WTC11 (cell line): ENCODE data around the gene DMBX1. TPM values are rescaled to one million over a fixed set of nuclear protein-coding genes. Genes with fewer than 3 reads are reported as not detected.

ENCODE experiments used
- ATAC-seq: fragments of 200-7000 bp; cut with Tn5 transposase; 2 replicates; pipeline ENCODE4 v1.10.0; 2021; ENCODE audit warnings: mild to moderate bottlenecking, moderate library complexity
- CTCF ChIA-PET: fragments of 300-600 bp; sonication (Branson Sonifier 250); formaldehyde crosslinking; loops from one replicate; lab custom pipeline; 2021; ENCODE audit warnings: antibody characterized with exemption; lab: Charles Lee
- POLR2A ChIA-PET: fragments of 350-600 bp; sonication (Branson Sonifier 250); formaldehyde crosslinking; loops from one replicate; lab custom pipeline; 2021; ENCODE audit warnings: antibody characterized with exemption; lab: Charles Lee
- DNase-seq: peaks from one replicate; pipeline ENCODE4 v3.0.0; 2021; ENCODE audit warnings: low spot score
- H3K27ac Mint-ChIP-seq: 2 replicates; pipeline ENCODE4 v1.8.0; 2021; ENCODE audit warnings: mixed read lengths
- H3K27me3 Mint-ChIP-seq: 2 replicates; pipeline ENCODE4 v1.8.0; 2021; ENCODE audit warnings: low read depth, mild to moderate bottlenecking, moderate library complexity, mixed read lengths
- H3K36me3 Mint-ChIP-seq: 2 replicates; pipeline ENCODE4 v1.8.0; 2021; ENCODE audit warnings: mixed read lengths
- H3K4me1 Mint-ChIP-seq: 2 replicates; pipeline ENCODE4 v1.8.0; 2022; ENCODE audit warnings: mixed read lengths
- H3K4me3 Mint-ChIP-seq: 2 replicates; pipeline ENCODE4 v1.8.0; 2021; ENCODE audit warnings: mild to moderate bottlenecking, moderate library complexity, mixed read lengths
- H3K9me3 Mint-ChIP-seq: 2 replicates; pipeline ENCODE4 v1.8.0; 2021; ENCODE audit warnings: mixed read lengths
- CDX4 ChIP-seq: fragments of 250-450 bp; sonication (Bioruptor Pico); IDR thresholded peaks from 2 replicates; pipeline ENCODE4 v1.9.0; 2021; ENCODE audit warnings: moderate library complexity, mild to moderate bottlenecking, inconsistent platforms, borderline replicate concordance
- E2F5 ChIP-seq: sonication (generic); formaldehyde crosslinking; IDR thresholded peaks from 2 replicates; pipeline ENCODE4 v1.8.1; 2022; ENCODE audit warnings: mild to moderate bottlenecking, moderate library complexity, missing genetic modification reagents
- ELF4 ChIP-seq: sonication (generic); formaldehyde crosslinking; IDR thresholded peaks from 2 replicates; pipeline ENCODE4 v1.8.1; 2022; ENCODE audit warnings: low read depth, mild to moderate bottlenecking, moderate library complexity, missing genetic modification reagents
- EMX1 ChIP-seq: fragments of 250-450 bp; sonication (Bioruptor Pico); IDR thresholded peaks from 2 replicates; pipeline ENCODE4 v1.8.0; 2021; ENCODE audit warnings: mild to moderate bottlenecking
- ETV6 ChIP-seq: sonication (generic); formaldehyde crosslinking; IDR thresholded peaks from 2 replicates; pipeline ENCODE4 v1.8.1; 2022; ENCODE audit warnings: mild to moderate bottlenecking, missing genetic modification reagents
- GABPB1 ChIP-seq: sonication (generic); formaldehyde crosslinking; IDR thresholded peaks from 2 replicates; pipeline ENCODE4 v1.8.1; 2023; ENCODE audit warnings: mild to moderate bottlenecking, missing genetic modification reagents
- GTF2I ChIP-seq: fragments of 250-450 bp; sonication (Bioruptor Pico); conservative IDR thresholded peaks from 2 replicates; pipeline ENCODE4 v1.4.0; 2021; ENCODE audit warnings: mild to moderate bottlenecking
- MAX ChIP-seq: sonication (generic); formaldehyde crosslinking; IDR thresholded peaks from 2 replicates; pipeline ENCODE4 v1.8.0; 2022; ENCODE audit warnings: mild to moderate bottlenecking, missing genetic modification reagents
- NFE2L1 ChIP-seq: sonication (generic); formaldehyde crosslinking; IDR thresholded peaks from 2 replicates; pipeline ENCODE4 v1.8.1; 2023; ENCODE audit warnings: missing genetic modification reagents
- NR1H2 ChIP-seq: sonication (generic); formaldehyde crosslinking; IDR thresholded peaks from 2 replicates; pipeline ENCODE4 v1.9.0; 2021; ENCODE audit warnings: mild to moderate bottlenecking, moderate library complexity, missing genetic modification reagents
- NR2C2 ChIP-seq: sonication (generic); formaldehyde crosslinking; IDR thresholded peaks from 2 replicates; pipeline ENCODE4 v1.8.0; 2022; ENCODE audit warnings: mild to moderate bottlenecking, missing genetic modification reagents
- PRDM15 ChIP-seq: sonication (generic); formaldehyde crosslinking; IDR thresholded peaks from 2 replicates; pipeline ENCODE4 v1.8.0; 2022; ENCODE audit warnings: missing genetic modification reagents
- PREB ChIP-seq: sonication (generic); formaldehyde crosslinking; IDR thresholded peaks from 2 replicates; pipeline ENCODE4 v1.8.1; 2022; ENCODE audit warnings: mild to moderate bottlenecking, missing genetic modification reagents, moderate library complexity, borderline replicate concordance
- PRRX2 ChIP-seq: fragments of 250-450 bp; sonication (Bioruptor Pico); IDR thresholded peaks from 2 replicates; pipeline ENCODE4 v1.8.0; 2021; ENCODE audit warnings: mild to moderate bottlenecking
- SMAD4 ChIP-seq: sonication (generic); formaldehyde crosslinking; IDR thresholded peaks from 2 replicates; pipeline ENCODE4 v1.8.0; 2022; ENCODE audit warnings: mild to moderate bottlenecking, missing genetic modification reagents
- SP1 ChIP-seq: sonication (generic); formaldehyde crosslinking; conservative IDR thresholded peaks from 2 replicates; pipeline ENCODE4 v1.8.1; 2022; ENCODE audit warnings: missing genetic modification reagents
- USF2 ChIP-seq: sonication (generic); formaldehyde crosslinking; IDR thresholded peaks from 2 replicates; pipeline ENCODE4 v1.8.1; 2023; ENCODE audit warnings: mild to moderate bottlenecking, missing genetic modification reagents, moderate library complexity
- ZNF219 ChIP-seq: sonication (generic); formaldehyde crosslinking; IDR thresholded peaks from 2 replicates; pipeline ENCODE4 v1.8.0; 2023; ENCODE audit warnings: missing genetic modification reagents, mild to moderate bottlenecking, borderline replicate concordance
- ZNF396 ChIP-seq: fragments of 250-450 bp; sonication (Bioruptor Pico); IDR thresholded peaks from 2 replicates; pipeline ENCODE4 v1.8.0; 2021; ENCODE audit warnings: mild to moderate bottlenecking, moderate library complexity, borderline replicate concordance
- ZNF416 ChIP-seq: fragments of 250-450 bp; sonication (Bioruptor Pico); IDR thresholded peaks from 2 replicates; pipeline ENCODE4 v1.9.0; 2021; ENCODE audit warnings: mild to moderate bottlenecking, inconsistent platforms
- total RNA-seq: library from RNA; stranded (reverse); gene quantifications from 3 replicates; pipeline ENCODE4 v1.2.3, GENCODE V29; 2021

Gene DMBX1
- total RNA-seq, 1 experiment from 2014 or later, result 3.7 TPM

- no peak overlapping the region for H3K4me3 Mint-ChIP-seq
- ATAC-seq (no peak), DNase-seq (no peak)
- H3K4me1 Mint-ChIP-seq, result peaks cover 33% of the 10 kb centered on the region
- H3K9me3 Mint-ChIP-seq, result no peaks in the 10 kb centered on the region
- TF ChIP-seq ZNF396 (no peak), NR1H2 (CRISPR knock-in tag) (no peak), E2F5 (CRISPR knock-in tag) (no peak), ELF4 (CRISPR knock-in tag) (no peak), ZNF219 (CRISPR knock-in tag) (no peak), PREB (CRISPR knock-in tag) (no peak), EMX1 (no peak), PRRX2 (CRISPR knock-in tag) (no peak)
- ChIA-PET CTCF (interaction anchor here (1.1 to 1.5 kb wide), 4 partner anchors 22 to 64 kb away, joined by 3 to 5 read pairs (median 4); a partner anchor contains a TSS), POLR2A (interaction anchor here (0.6 kb wide), 2 partner anchors 40 to 219 kb away, joined by 3 to 4 read pairs; no protein-coding TSS in a partner anchor)
- no peaks in the 10 kb centered on the region for H3K36me3 Mint-ChIP-seq
- peaks cover 28% of the 10 kb centered on the region for H3K27me3 Mint-ChIP-seq
- H3K27ac Mint-ChIP-seq, result no peak overlapping the region
These were observed 21.3 kb downstream of the DMBX1 start for GRCh38 chr1:46510998-46511365.

- Mint-ChIP-seq H3K4me3 (no peak overlapping the region), H3K27me3 (peaks cover 37% of the 10 kb centered on the region), H3K4me1 (peaks cover 41% of the 10 kb centered on the region), H3K9me3 (no peaks in the 10 kb centered on the region), H3K27ac (no peak overlapping the region), H3K36me3 (no peaks in the 10 kb centered on the region)
- TF ChIP-seq SP1 (CRISPR knock-in tag), result no peak
- TF ChIP-seq MAX (CRISPR knock-in tag), result no peak
- no peak for TF ChIP-seq PRDM15 (CRISPR knock-in tag)
- TF ChIP-seq CDX4 (CRISPR knock-in tag), result no peak
- TF ChIP-seq ETV6 (CRISPR knock-in tag), result no peak
- no peak for DNase-seq
- CTCF ChIA-PET, result interaction anchor here (0.6 to 2.3 kb wide), 8 partner anchors 13 to 66 kb away, joined by 3 to 13 read pairs (median 4); partner anchors contain the start of gene DMBX1
- POLR2A ChIA-PET, result no interaction called here
- no peak for ATAC-seq
These were observed 22.6 kb downstream of the DMBX1 start for GRCh38 chr1:46512135-46512791.

- ChIA-PET CTCF (interaction anchor here (0.6 to 2.3 kb wide), 10 partner anchors 14 to 70 kb away, joined by 3 to 13 read pairs (median 4); no protein-coding TSS in a partner anchor), POLR2A (no interaction called here)
- no peak for ATAC-seq
These were observed 23.2 kb downstream of the DMBX1 start for GRCh38 chr1:46512792-46513190.

More at GRCh38 chr1:46512792-46513190, 23.2 kb downstream of the DMBX1 start:
- Mint-ChIP-seq H3K27me3 (peaks cover 38% of the 10 kb centered on the region), H3K4me3 (no peak overlapping the region), H3K36me3 (no peaks in the 10 kb centered on the region), H3K27ac (no peak overlapping the region), H3K9me3 (no peaks in the 10 kb centered on the region), H3K4me1 (peaks cover 46% of the 10 kb centered on the region)
- no peak for DNase-seq
- no peak for TF ChIP-seq ZNF416
- TF ChIP-seq SMAD4 (CRISPR knock-in tag), result no peak
- TF ChIP-seq USF2 (CRISPR knock-in tag), result no peak
- TF ChIP-seq PREB (CRISPR knock-in tag), result no peak
- TF ChIP-seq GTF2I (CRISPR knock-in tag), result no peak
- no peak for TF ChIP-seq NR2C2 (CRISPR knock-in tag)
- no peak for TF ChIP-seq NFE2L1 (CRISPR knock-in tag)
- TF ChIP-seq GABPB1 (CRISPR knock-in tag), result no peak
